H9 (cell line): ENCODE results near the gene MT2A. TPM values are rescaled to one million over a fixed set of nuclear protein-coding genes. Genes with fewer than 3 reads are reported as not detected.

Source experiments
- DNase-seq: peaks from one replicate; pipeline ENCODE4 v3.0.0-alpha.2; 2017
- H2AFZ ChIP-seq: one replicate; pipeline ENCODE4 v1.6.1; 2013; ENCODE audit warnings: mild to moderate bottlenecking, low read length, control low read depth, moderate library complexity
- H2AK5ac ChIP-seq: 2 replicates; pipeline ENCODE4 v1.6.1; 2013; ENCODE audit warnings: low read length, control low read depth, mixed read lengths; ENCODE audit not compliant: insufficient read length
- H2BK120ac ChIP-seq: one replicate; pipeline ENCODE4 v1.6.1; 2013; ENCODE audit warnings: low read depth, mild to moderate bottlenecking, low read length, control low read depth, inconsistent platforms; ENCODE audit not compliant: poor library complexity, severe bottlenecking
- H2BK12ac ChIP-seq: 2 replicates; pipeline ENCODE4 v1.6.1; 2013; ENCODE audit warnings: low read length, control low read depth, mixed read lengths, low read depth; ENCODE audit not compliant: insufficient read length
- H2BK15ac ChIP-seq: 2 replicates; pipeline ENCODE4 v1.6.1; 2013; ENCODE audit warnings: low read depth, low read length, control low read depth
- H2BK20ac ChIP-seq: one replicate; pipeline ENCODE4 v1.6.1; 2013; ENCODE audit warnings: low read depth, mild to moderate bottlenecking, low read length, control low read depth, inconsistent platforms; ENCODE audit not compliant: poor library complexity, severe bottlenecking
- H2BK5ac ChIP-seq: 2 replicates; pipeline ENCODE4 v1.6.1; 2013; ENCODE audit warnings: low read length, control low read depth, mixed read lengths; ENCODE audit not compliant: insufficient read length
- H3K14ac ChIP-seq: 2 replicates; pipeline ENCODE4 v1.6.1; 2013; ENCODE audit warnings: low read length, control low read depth; ENCODE audit not compliant: insufficient read depth
- H3K18ac ChIP-seq: 2 replicates; pipeline ENCODE4 v1.6.1; 2013; ENCODE audit warnings: low read depth, mild to moderate bottlenecking, mixed read lengths, low read length, control low read depth; ENCODE audit not compliant: insufficient read length
- H3K23ac ChIP-seq: 2 replicates; pipeline ENCODE4 v1.6.1; 2013; ENCODE audit warnings: low read length, control low read depth, mixed read lengths, low read depth; ENCODE audit not compliant: insufficient read length
- H3K23me2 ChIP-seq: 2 replicates; pipeline ENCODE4 v1.6.1; 2013; ENCODE audit warnings: low read depth, mild to moderate bottlenecking, mixed read lengths, low read length, control low read depth; ENCODE audit not compliant: insufficient read length, poor library complexity, severe bottlenecking
- H3K27ac ChIP-seq: 2 replicates; pipeline ENCODE4 v1.5.1; 2013; ENCODE audit warnings: low read length, control low read depth, mixed read lengths, low read depth; ENCODE audit not compliant: insufficient read length
- H3K27me3 ChIP-seq: 2 replicates; pipeline ENCODE4 v1.6.1; 2013; ENCODE audit warnings: low read length, control low read depth, inconsistent platforms; ENCODE audit not compliant: insufficient read depth
- H3K4ac ChIP-seq: 2 replicates; pipeline ENCODE4 v1.6.1; 2013; ENCODE audit warnings: low read depth, mild to moderate bottlenecking, control low read depth, inconsistent platforms, low read length, moderate library complexity
- H3K4me1 ChIP-seq: 2 replicates; pipeline ENCODE4 v1.6.1; 2013; ENCODE audit warnings: low read length, control low read depth, inconsistent platforms; ENCODE audit not compliant: insufficient read depth
- H3K4me2 ChIP-seq: 2 replicates; pipeline ENCODE4 v1.6.1; 2013; ENCODE audit warnings: low read length, control low read depth, mixed read lengths; ENCODE audit not compliant: insufficient read length, insufficient read depth
- H3K56ac ChIP-seq: 2 replicates; pipeline ENCODE4 v1.6.1; 2013; ENCODE audit warnings: low read depth, mild to moderate bottlenecking, mixed read lengths, low read length, control low read depth; ENCODE audit not compliant: insufficient read length
- H3K79me1 ChIP-seq: 2 replicates; pipeline ENCODE4 v1.6.1; 2013; ENCODE audit warnings: low read depth, mild to moderate bottlenecking, moderate library complexity, low read length, control low read depth, inconsistent platforms; ENCODE audit not compliant: insufficient read depth, poor library complexity, severe bottlenecking
- H3K79me2 ChIP-seq: 2 replicates; pipeline ENCODE4 v1.6.1; 2013; ENCODE audit warnings: low read length, control low read depth, inconsistent platforms; ENCODE audit not compliant: insufficient read depth
- H3K9ac ChIP-seq: 2 replicates; pipeline ENCODE4 v1.6.1; 2013; ENCODE audit warnings: low read length, control low read depth, mixed read lengths; ENCODE audit not compliant: insufficient read length; ENCODE audit errors: extremely low read depth
- H3K9me3 ChIP-seq: one replicate; pipeline ENCODE4 v1.6.1; 2013; ENCODE audit warnings: low read depth, low read length, inconsistent platforms; ENCODE audit not compliant: control insufficient read depth
- H3T11ph ChIP-seq: one replicate; pipeline ENCODE4 v1.6.1; 2013; ENCODE audit warnings: mild to moderate bottlenecking, low read length, control low read depth, inconsistent platforms
- H4K20me1 ChIP-seq: one replicate; pipeline ENCODE4 v1.6.1; 2013; ENCODE audit not compliant: control insufficient read depth, insufficient read length, insufficient read depth
- H4K5ac ChIP-seq: 2 replicates; pipeline ENCODE4 v1.6.1; 2013; ENCODE audit warnings: low read depth, mild to moderate bottlenecking, mixed read lengths, low read length, control low read depth; ENCODE audit not compliant: insufficient read length
- H4K8ac ChIP-seq: replicated peaks from 2 replicates; pipeline ENCODE4 v1.6.1; 2013; ENCODE audit warnings: low read length, control low read depth, mixed read lengths, low read depth; ENCODE audit not compliant: insufficient read length
- H4K91ac ChIP-seq: 2 replicates; pipeline ENCODE4 v1.6.1; 2013; ENCODE audit warnings: low read depth, mild to moderate bottlenecking, moderate library complexity, mixed read lengths, low read length, control low read depth; ENCODE audit not compliant: insufficient read length
- H3K27ac Mint-ChIP-seq, 3 experiments: 2 replicates in 2 of 3; 3 replicates in 1 of 3; pipeline ENCODE4 v1.8.0; 2020 to 2021; ENCODE audit warnings: mixed read lengths in 3 of 3, mild to moderate bottlenecking in 1 of 3, moderate library complexity in 1 of 3
- H3K27me3 Mint-ChIP-seq: 2 replicates; pipeline ENCODE4 v1.8.0; 2021; ENCODE audit warnings: low read depth, mild to moderate bottlenecking, moderate library complexity, mixed read lengths
- H3K36me3 Mint-ChIP-seq, 3 experiments: 2 replicates in 2 of 3; 3 replicates in 1 of 3; pipeline ENCODE4 v1.8.0; 2020 to 2021; ENCODE audit warnings: low read depth in 3 of 3, mixed read lengths in 3 of 3; ENCODE audit not compliant: insufficient read depth in 1 of 3
- H3K4me1 Mint-ChIP-seq, 2 experiments: 2 replicates each; pipeline ENCODE4 v1.8.0; 2020; ENCODE audit warnings: mixed read lengths in 2 of 2
- H3K4me3 Mint-ChIP-seq, 2 experiments: 2 replicates in 1 of 2; 3 replicates in 1 of 2; pipeline ENCODE4 v1.8.0; 2020 to 2021; ENCODE audit warnings: mild to moderate bottlenecking in 2 of 2, mixed read lengths in 2 of 2, moderate library complexity in 1 of 2
- H3K9me3 Mint-ChIP-seq, 2 experiments: 2 replicates in 1 of 2; 3 replicates in 1 of 2; pipeline ENCODE4 v1.8.0; 2020; ENCODE audit warnings: mild to moderate bottlenecking in 2 of 2, mixed read lengths in 2 of 2, moderate library complexity in 1 of 2
- CTCF ChIP-seq: fragments of 200-600 bp; sonication (generic); conservative IDR thresholded peaks from 3 replicates; pipeline ENCODE4 v1.8.0; 2021; ENCODE audit warnings: antibody characterized with exemption, mild to moderate bottlenecking
- WGBS: extraction: QIAGEN DNeasy Blood & Tissue Kit; methylation state at CpG from one replicate; pipeline ENCODE4 v1.1.7; 2013; ENCODE audit warnings: missing lambda C conversion rate, low lambda C conversion rate, mixed read lengths; ENCODE audit not compliant: insufficient read length; ENCODE audit errors: extremely low coverage; 5-methylcytosine and 5-hydroxymethylcytosine counted together
- total RNA-seq: library from RNA; stranded (reverse); gene quantifications from 2 replicates; pipeline ENCODE4 v1.2.1, GENCODE V29; 2021

Gene MT2A
- total RNA-seq, 1 experiment from 2014 or later: 63.1 TPM

- Histone ChIP-seq H3K23me2 (peaks cover 8% of the 10 kb centered on the region), H2BK15ac (no peak overlapping the region), H3K23ac (no peak overlapping the region), H3K4me1 (peaks cover 2% of the 10 kb centered on the region; the same call in 1 of the 2 replicates), H2AK5ac (no peak overlapping the region), H2AFZ (no peak overlapping the region), H4K20me1 (no peaks in the 10 kb centered on the region), H3K79me1 (no peaks in the 10 kb centered on the region), H2BK20ac (no peak overlapping the region), H2BK5ac (no peak overlapping the region), H3K9me3 (no peaks in the 10 kb centered on the region), H3K14ac (no peak overlapping the region), H2BK12ac (no peak overlapping the region), H3K56ac (no peak overlapping the region), H4K8ac (no peak overlapping the region), H3K9ac (no peak overlapping the region), H3K4me2 (no peak overlapping the region), H3K79me2 (no peaks in the 10 kb centered on the region), H4K91ac (no peak overlapping the region), H3K18ac (no peak overlapping the region), H3K27ac (no peak overlapping the region), H3K4ac (no peak overlapping the region), H3T11ph (no peak overlapping the region), H4K5ac (no peak overlapping the region), H2BK120ac (no peak overlapping the region), H3K27me3 (peaks cover 14% of the 10 kb centered on the region; the same call in 1 of the 2 replicates)
- no CpG with 5 or more reads among the region's 4 CpGs for WGBS
- no peak overlapping the region for H3K4me3 Mint-ChIP-seq
- peaks cover 78% of the 10 kb centered on the region for H3K27me3 Mint-ChIP-seq
- DNase-seq: no peak
- H3K27ac Mint-ChIP-seq: no peak overlapping the region
- no peaks in the 10 kb centered on the region for H3K36me3 Mint-ChIP-seq
- H3K9me3 Mint-ChIP-seq: no peaks in the 10 kb centered on the region
- peaks cover 27 to 33% of the 10 kb centered on the region in 2 experiments for H3K4me1 Mint-ChIP-seq
- TF ChIP-seq CTCF: no peak
Measured at GRCh38 chr16:56604966-56605365, 3.4 kb upstream of the MT2A start.
